ENCODE results near the gene CENPO.

The CENPO gene

GRCh38 chr2:24839729-24840128 lies 46.5 kb downstream of the CENPO start:
- DNase-seq = no peak

GRCh38 chr2:24840164-24840869 lies 47.1 kb downstream of the CENPO start:
- no peak for DNase-seq

GRCh38 chr2:24840962-24841945 lies 48.0 kb downstream of the CENPO start:
- no peak for DNase-seq

DNA sequence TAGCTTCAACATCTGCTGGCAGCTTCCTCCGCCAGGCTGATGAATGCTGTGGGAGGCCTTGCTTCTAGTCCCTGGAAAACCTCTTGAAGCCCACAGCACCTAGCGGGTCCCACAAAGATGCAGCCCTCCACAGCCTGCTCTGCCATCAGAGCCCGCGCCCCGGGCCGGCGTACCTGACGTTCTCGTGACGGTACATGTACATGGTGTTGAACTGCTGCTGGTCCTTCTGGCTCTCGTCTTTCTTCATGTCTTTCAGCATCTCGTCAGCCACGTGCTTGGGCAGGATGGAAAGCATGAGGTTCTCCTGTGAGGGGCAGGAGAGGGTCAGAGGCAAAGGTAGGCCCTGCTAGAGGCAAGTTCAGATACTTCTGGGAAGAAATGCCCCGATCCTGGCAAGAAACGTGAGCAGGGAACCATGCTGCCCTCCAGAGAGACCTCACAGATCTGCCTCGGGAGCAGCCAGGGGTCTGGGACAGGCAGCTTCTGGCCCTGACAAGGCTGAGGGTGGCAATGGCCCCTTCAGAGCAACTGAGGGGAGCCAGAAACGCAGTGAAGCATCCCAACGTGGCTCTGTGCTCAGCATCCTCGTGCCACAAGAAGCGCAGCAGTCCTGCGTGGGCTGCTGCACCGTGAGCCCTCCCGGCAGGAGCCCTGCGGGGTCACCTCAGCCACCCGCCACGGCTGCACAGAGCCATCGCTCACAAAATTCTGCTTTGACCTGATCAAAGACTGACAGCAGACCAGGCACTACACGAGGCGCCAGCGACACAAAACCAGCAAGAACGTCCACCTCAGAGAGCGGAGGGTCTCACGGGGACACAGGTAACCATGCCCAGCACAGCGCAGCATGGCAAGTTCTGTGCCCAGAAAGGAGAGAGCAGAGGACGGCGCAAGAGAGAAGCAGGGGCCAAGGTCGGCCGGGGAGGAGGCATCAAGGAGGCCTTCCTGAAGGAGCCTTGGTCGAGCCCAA lies 49.1 kb downstream of the CENPO start:
- DNase-seq = no peak

DNA sequence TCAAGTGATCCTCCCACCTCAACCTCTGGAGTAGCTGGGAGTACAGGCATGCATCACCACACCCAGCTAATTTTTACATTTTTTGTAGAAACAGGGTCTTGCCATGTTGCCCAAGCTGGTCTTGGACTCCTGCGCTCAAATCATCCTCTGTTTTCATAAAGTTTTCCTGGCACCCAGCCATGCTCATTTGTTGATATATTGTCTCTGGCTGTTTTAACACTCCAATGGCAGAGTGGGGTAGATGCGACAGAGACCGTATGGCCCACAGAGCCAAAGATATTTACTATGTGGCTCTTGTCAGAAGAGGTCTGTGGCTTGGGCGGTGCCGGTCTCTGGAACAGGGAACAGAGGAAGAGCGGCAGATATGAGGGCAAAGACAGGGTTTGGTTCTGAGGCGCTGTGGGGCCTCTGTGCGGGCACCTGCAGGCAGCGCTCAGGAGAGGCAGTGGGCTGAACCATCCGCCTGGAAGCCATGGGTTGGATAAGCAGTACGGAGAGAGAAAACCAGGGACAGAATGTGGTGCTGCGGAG lies 50.2 kb downstream of the CENPO start:
- DNase-seq = no peak

GRCh38 chr2:24844023-24844685 lies 50.9 kb downstream of the CENPO start:
- DNase-seq = no peak

GRCh38 chr2:24845691-24846090 lies 52.5 kb downstream of the CENPO start:
- no peak for DNase-seq

DNA sequence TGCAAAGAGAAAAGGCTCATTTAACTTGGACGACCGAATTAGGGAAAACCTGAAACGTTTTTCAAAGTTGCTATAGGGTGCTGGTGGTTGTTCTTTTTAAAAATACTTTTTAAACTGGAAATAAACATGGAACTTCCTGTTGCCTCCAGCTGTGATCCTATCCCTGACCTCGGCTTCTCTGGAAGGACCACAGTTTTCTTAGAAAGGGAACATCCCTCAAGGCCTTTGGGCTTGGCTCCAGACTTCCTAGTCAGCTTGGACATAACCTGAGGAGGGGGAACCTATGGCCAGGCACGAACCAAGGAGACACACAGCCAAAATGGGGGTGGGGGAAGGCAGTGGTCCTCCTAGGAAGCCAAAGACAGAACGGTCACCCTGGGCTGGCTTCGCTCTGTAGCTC lies 57.7 kb downstream of the CENPO start:
- DNase-seq = no peak

- no peak for DNase-seq
Measured at GRCh38 chr2:24852026-24852425, 58.8 kb downstream of the CENPO start.

- DNase-seq = no peak
Measured at GRCh38 chr2:24852431-24853020, 59.3 kb downstream of the CENPO start.

- no peak for DNase-seq
Measured at GRCh38 chr2:24853046-24853445, 59.8 kb downstream of the CENPO start.

DNA sequence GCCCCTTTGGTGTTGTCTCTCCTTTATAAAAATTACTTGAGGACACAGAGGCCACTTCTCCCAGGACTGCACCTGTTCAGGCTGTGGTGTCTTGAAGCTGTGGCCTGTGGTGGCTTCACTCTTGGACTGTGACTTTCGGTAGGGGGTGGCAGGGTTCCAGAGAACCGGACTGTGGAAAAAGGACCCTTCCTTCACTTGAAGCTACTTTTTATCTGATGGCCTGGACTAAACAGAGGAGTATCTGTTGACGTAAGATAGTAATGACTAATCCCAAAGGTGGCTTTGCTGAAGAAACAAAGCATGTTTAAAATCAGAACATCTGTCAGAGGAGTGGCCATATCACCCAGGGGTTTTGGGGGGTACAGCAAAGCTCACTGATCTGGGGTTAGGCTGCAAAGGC lies 60.8 kb downstream of the CENPO start:
- no peak for DNase-seq

GRCh38 chr2:24855022-24855622 lies 61.9 kb downstream of the CENPO start:
- DNase-seq = no peak

- DNase-seq = no peak
Measured at GRCh38 chr2:24855726-24856125, 62.5 kb downstream of the CENPO start.

DNA sequence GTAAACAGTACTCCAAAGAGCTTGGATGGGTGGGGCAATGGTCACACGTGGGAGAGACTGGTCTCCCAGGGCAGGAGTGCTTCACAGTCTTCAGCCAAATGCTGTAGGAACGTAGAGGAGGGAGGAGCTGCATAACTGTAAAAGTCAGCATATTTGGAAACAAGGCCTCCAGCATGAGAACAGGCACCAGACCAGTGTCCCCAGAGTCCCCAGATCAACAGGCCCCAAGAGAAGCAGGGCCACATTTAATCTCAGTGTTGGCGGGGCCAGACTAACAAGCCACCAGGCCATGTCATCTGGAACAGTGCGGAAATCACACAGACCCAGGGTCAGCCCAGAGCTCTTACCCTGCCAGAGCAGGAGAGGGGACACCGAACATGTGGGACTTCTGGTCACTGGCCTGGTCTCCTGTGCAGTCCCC lies 63.6 kb downstream of the CENPO start:
- no peak for DNase-seq

GRCh38 chr2:24857746-24858145 lies 64.5 kb downstream of the CENPO start:
- DNase-seq = no peak

GRCh38 chr2:24858996-24859395 lies 65.8 kb downstream of the CENPO start:
- DNase-seq = no peak

DNA sequence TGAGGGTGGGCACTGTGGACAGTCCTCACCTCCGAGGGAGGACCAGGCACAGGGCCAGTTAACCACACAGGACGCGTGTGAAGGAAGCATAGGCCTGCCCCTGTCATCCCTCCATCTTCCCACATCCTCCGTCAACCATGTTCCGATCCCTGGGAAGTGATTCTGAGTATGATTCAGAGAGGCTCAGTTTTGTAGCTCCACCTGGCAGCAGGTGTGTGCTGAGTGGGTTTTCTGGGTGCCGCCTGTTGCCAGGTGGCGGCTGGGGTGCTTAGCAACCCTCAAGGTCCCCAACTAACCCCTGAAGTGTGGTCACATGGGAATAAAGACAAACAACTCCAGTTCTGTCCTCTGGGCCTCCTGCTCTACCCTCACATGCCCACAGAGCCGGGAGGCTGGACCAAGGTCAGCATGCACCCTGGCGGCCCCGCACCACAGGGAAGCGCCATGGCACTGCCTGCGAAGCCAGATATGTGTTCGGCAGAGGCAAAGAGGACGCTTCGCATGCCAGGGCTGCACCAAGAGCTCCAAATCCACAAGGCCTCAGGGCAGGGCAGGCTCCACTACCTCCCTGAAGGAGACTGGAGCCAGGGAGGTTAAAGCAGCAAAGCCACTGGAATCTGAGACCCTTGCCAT lies 66.9 kb downstream of the CENPO start:
- DNase-seq = no peak

GRCh38 chr2:24860631-24861030 lies 67.4 kb downstream of the CENPO start:
- DNase-seq = no peak

DNA sequence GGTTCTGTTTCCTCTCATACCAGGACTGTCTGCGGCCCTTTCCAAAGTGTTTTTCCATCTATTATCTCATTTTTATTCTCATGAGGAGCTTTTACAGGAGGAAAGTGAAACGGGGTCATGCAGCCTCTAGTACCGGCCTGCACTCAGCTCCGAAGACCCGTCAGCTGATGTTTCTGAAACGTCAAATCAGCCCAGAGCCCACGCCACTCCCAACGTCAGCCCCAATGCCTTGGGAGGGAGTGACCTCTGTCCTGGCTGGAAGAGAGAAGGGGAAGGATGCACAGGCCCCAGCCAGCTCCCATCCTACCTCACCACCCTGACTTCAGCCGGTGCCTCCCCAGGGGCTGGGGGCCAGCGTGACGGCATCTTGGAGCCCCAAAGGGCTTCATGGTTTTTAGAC lies 68.3 kb downstream of the CENPO start:
- no peak for DNase-seq

- DNase-seq = no peak
Measured at GRCh38 chr2:24863641-24864040, 70.4 kb downstream of the CENPO start.
